Measurements from ENCODE around the gene DRD5.
"Not testable (repeated sequence)": the region's sequence is repeated elsewhere in the genome, so short reads cannot be mapped to it uniquely, and the experiment has no call there.

DNA sequence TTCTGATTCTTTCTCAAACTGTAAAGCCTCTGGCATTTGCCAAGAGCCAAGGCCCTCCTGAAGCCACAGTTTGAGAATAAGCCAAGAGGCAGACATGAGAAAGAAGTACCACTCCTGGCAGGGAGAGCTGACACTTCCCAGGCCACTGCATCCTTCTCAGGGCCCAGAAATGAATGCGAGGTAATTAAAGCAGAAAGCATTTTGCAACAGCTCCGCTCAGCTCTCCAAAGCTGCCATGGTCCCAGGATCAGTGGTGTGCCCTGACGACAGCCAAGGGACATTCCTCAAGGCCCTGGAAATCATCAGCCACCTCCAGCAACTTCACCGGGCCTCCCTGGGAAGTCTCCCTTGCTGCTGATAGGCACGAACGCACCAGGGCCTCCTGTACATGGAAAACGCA lies 44.2 kb upstream of the DRD5 start:
- TF ChIP-seq, protein P1, sequence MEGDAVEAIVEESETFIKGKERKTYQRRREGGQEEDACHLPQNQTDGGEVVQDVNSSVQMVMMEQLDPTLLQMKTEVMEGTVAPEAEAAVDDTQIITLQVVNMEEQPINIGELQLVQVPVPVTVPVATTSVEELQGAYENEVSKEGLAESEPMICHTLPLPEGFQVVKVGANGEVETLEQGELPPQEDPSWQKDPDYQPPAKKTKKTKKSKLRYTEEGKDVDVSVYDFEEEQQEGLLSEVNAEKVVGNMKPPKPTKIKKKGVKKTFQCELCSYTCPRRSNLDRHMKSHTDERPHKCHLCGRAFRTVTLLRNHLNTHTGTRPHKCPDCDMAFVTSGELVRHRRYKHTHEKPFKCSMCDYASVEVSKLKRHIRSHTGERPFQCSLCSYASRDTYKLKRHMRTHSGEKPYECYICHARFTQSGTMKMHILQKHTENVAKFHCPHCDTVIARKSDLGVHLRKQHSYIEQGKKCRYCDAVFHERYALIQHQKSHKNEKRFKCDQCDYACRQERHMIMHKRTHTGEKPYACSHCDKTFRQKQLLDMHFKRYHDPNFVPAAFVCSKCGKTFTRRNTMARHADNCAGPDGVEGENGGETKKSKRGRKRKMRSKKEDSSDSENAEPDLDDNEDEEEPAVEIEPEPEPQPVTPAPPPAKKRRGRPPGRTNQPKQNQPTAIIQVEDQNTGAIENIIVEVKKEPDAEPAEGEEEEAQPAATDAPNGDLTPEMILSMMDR (IDR thresholded peaks at IDR 0.05) = not testable (repeated sequence)
- not testable (repeated sequence) for TF ChIP-seq EZH2 (IDR thresholded peaks at IDR 0.05; ENCODE audit: borderline replicate concordance, insufficient read depth, low read depth, low read length, poor library complexity, severe bottlenecking)

Data from B cell (primary cell).